Measurements from ENCODE around the gene NOTCH4. TPM values are rescaled to one million over a fixed set of nuclear protein-coding genes. Genes with fewer than 3 reads are reported as not detected.
A peak's percentile ranks its signal among the peaks of the same experiment; 100 is the strongest.

Gene NOTCH4
- total RNA-seq, 1 donor from 2014 or later, result 1.4 TPM

DNA sequence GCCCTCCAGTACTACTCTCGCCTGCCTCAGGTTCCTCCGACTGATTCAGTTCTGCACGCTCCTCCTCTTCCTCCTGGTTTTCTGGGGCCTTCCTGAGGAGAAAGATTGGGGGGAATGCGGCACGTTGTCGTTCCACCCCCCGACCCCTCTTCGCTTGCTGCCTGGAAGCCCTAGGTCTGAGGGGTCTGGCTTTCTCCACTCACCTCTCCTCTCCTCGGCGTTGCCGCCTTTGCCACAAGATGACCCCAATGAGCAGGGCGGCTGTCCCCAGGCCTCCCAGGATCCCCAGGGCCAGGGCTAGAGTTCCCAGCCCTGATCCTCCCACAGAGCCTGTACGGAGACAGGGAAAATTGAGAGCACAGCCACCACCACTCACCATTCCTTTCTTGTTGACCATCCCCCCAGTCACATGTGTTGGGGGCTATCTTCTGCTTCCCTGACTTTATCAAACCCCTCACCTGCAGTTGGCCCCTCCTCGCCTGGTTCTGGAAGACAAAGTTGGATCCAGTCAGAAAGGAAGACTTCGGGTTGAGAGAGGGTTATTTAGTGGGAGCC is 42.6 kb downstream of the NOTCH4 start:
- H3K4me1 Mint-ChIP-seq (ENCODE audit: low read depth), result peaks cover 43% of the 10 kb centered on the region
- DNase-seq (ENCODE audit: low spot score), result peak; percentile 66
- H3K4me3 Mint-ChIP-seq (ENCODE audit: unreplicated experiment), result no peak overlapping the region
- no peaks in the 10 kb centered on the region for H3K27me3 Mint-ChIP-seq (ENCODE audit: low read depth)
- H3K9me3 Mint-ChIP-seq (ENCODE audit: low read depth), result no peaks in the 10 kb centered on the region
- peaks cover 12% of the 10 kb centered on the region for H3K36me3 Mint-ChIP-seq (ENCODE audit: low read depth)
- H3K27ac Mint-ChIP-seq (ENCODE audit: unreplicated experiment), result peak overlapping the region; percentile 57
- TF ChIP-seq, protein P1, sequence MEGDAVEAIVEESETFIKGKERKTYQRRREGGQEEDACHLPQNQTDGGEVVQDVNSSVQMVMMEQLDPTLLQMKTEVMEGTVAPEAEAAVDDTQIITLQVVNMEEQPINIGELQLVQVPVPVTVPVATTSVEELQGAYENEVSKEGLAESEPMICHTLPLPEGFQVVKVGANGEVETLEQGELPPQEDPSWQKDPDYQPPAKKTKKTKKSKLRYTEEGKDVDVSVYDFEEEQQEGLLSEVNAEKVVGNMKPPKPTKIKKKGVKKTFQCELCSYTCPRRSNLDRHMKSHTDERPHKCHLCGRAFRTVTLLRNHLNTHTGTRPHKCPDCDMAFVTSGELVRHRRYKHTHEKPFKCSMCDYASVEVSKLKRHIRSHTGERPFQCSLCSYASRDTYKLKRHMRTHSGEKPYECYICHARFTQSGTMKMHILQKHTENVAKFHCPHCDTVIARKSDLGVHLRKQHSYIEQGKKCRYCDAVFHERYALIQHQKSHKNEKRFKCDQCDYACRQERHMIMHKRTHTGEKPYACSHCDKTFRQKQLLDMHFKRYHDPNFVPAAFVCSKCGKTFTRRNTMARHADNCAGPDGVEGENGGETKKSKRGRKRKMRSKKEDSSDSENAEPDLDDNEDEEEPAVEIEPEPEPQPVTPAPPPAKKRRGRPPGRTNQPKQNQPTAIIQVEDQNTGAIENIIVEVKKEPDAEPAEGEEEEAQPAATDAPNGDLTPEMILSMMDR (IDR thresholded peaks at IDR 0.05), result no peak

DNA sequence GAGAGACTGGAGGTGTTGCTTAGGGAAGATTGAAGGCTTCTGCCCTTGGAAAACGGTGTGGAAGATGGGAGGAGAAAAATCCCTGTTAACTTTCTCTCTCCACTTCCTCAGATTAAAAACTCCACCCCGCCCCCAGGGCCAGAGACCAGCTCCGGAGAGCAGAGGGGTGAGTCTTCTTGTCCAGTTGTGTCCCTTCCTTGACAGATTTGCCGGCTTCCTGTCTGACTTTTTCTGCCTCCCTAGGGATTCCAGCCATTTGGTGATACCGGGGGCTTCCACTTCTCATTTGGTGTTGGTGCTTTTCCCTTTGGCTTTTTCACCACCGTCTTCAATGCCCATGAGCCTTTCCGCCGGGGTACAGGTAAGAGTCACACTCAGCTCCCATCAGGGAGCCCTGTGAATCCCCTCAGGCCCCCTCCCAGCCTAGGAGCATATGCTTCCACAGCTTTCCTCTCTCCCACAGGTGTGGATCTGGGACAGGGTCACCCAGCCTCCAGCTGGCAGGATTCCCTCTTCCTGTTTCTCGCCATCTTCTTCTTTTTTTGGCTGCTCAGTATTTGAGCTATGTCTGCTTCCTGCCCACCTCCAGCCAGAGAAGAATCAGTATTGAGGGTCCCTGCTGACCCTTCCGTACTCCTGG is 44.0 kb downstream of the NOTCH4 start:
- TF ChIP-seq, protein P1 (IDR thresholded peaks at IDR 0.05), result no peak
- Mint-ChIP-seq H3K9me3 (ENCODE audit: low read depth) (no peaks in the 10 kb centered on the region), H3K4me1 (ENCODE audit: low read depth) (peaks cover 42% of the 10 kb centered on the region), H3K27me3 (ENCODE audit: low read depth) (no peaks in the 10 kb centered on the region), H3K36me3 (ENCODE audit: low read depth) (peaks cover 7% of the 10 kb centered on the region), H3K4me3 (ENCODE audit: unreplicated experiment) (peak overlapping the region; percentile 81), H3K27ac (ENCODE audit: unreplicated experiment) (peak overlapping the region; percentile 32)
- peak; percentile 47 for DNase-seq (ENCODE audit: low spot score)

GRCh38 chr6:32178547-32179440 is 45.1 kb downstream of the NOTCH4 start:
- peaks cover 7% of the 10 kb centered on the region for H3K36me3 Mint-ChIP-seq (ENCODE audit: low read depth)
- TF ChIP-seq, protein P1 (IDR thresholded peaks at IDR 0.05), result no peak
- H3K27me3 Mint-ChIP-seq (ENCODE audit: low read depth), result no peaks in the 10 kb centered on the region
- H3K4me3 Mint-ChIP-seq (ENCODE audit: unreplicated experiment), result peak overlapping the region; percentile 81
- peak; percentile 71 for DNase-seq (ENCODE audit: low spot score)
- H3K9me3 Mint-ChIP-seq (ENCODE audit: low read depth), result no peaks in the 10 kb centered on the region
- H3K4me1 Mint-ChIP-seq (ENCODE audit: low read depth), result peaks cover 53% of the 10 kb centered on the region
- peak overlapping the region; percentile 94 for H3K27ac Mint-ChIP-seq (ENCODE audit: unreplicated experiment)

- H3K27ac Mint-ChIP-seq (ENCODE audit: unreplicated experiment), result peak within 1 kb of the TSS; percentile 94
- no peaks in the 10 kb centered on the region for H3K27me3 Mint-ChIP-seq (ENCODE audit: low read depth)
- H3K4me3 Mint-ChIP-seq (ENCODE audit: unreplicated experiment), result peak within 1 kb of the TSS; percentile 81
- peaks cover 61% of the 10 kb centered on the region for H3K4me1 Mint-ChIP-seq (ENCODE audit: low read depth)
- peaks cover 7% of the 10 kb centered on the region for H3K36me3 Mint-ChIP-seq (ENCODE audit: low read depth)
- TF ChIP-seq, protein P1 (IDR thresholded peaks at IDR 0.05), result no peak
- peak; percentile 95 for DNase-seq (ENCODE audit: low spot score)
- no peaks in the 10 kb centered on the region for H3K9me3 Mint-ChIP-seq (ENCODE audit: low read depth)
Observed at GRCh38 chr6:32177788-32178546, 45.9 kb downstream of the NOTCH4 start, which contains the start of gene RNF5. Gene RNF5 (plus strand): TSS chr6:32178405. CDS start chr6:32178512, 107 bp downstream.
